NOMO-1 treated with dmso at 0.1 percent for 144 hours (cell line): ENCODE data around the gene FHIT.
A peak's percentile ranks its signal among the peaks of the same experiment; 100 is the strongest.

Source experiments
- DNase-seq: peaks from one replicate; lab custom pipeline; 2025; ENCODE audit not compliant: unreplicated experiment; lab: John Stamatoyannopoulos, UW

Gene FHIT

GRCh38 chr3:60192297-60193114 lies 1058.7 kb downstream of the FHIT start:
- DNase-seq: peak; percentile 73

GRCh38 chr3:60190073-60190472 lies 1061.2 kb downstream of the FHIT start:
- DNase-seq: no peak

GRCh38 chr3:60189304-60189703 lies 1061.9 kb downstream of the FHIT start:
- DNase-seq: peak; percentile 9

GRCh38 chr3:60188803-60189202 lies 1062.4 kb downstream of the FHIT start:
- no peak for DNase-seq

- DNase-seq: no peak
Observed at GRCh38 chr3:60187343-60187742, 1063.9 kb downstream of the FHIT start.

GRCh38 chr3:60186359-60186758 lies 1064.9 kb downstream of the FHIT start:
- no peak for DNase-seq

- DNase-seq: no peak
Observed at GRCh38 chr3:60185161-60185560, 1066.1 kb downstream of the FHIT start.

- no peak for DNase-seq
Observed at GRCh38 chr3:60182697-60183096, 1068.6 kb downstream of the FHIT start.

- no peak for DNase-seq
Observed at GRCh38 chr3:60178931-60179653, 1072.2 kb downstream of the FHIT start.

GRCh38 chr3:60177726-60178125 lies 1073.5 kb downstream of the FHIT start:
- no peak for DNase-seq

- DNase-seq: no peak
Observed at GRCh38 chr3:60176614-60177013, 1074.6 kb downstream of the FHIT start.

GRCh38 chr3:60175680-60176079 lies 1075.6 kb downstream of the FHIT start:
- DNase-seq: no peak

- DNase-seq: no peak
Observed at GRCh38 chr3:60169755-60170154, 1081.5 kb downstream of the FHIT start.

- no peak for DNase-seq
Observed at GRCh38 chr3:60167186-60167585, 1084.1 kb downstream of the FHIT start.

GRCh38 chr3:60160822-60161748 lies 1090.2 kb downstream of the FHIT start:
- no peak for DNase-seq

GRCh38 chr3:60160111-60160821 lies 1091.0 kb downstream of the FHIT start:
- DNase-seq: no peak

GRCh38 chr3:60158035-60158434 lies 1093.2 kb downstream of the FHIT start:
- no peak for DNase-seq

- DNase-seq: no peak
Observed at GRCh38 chr3:60154011-60154410, 1097.2 kb downstream of the FHIT start.

- DNase-seq: no peak
Observed at GRCh38 chr3:60153221-60153999, 1097.8 kb downstream of the FHIT start.

GRCh38 chr3:60149501-60149900 lies 1101.8 kb downstream of the FHIT start:
- no peak for DNase-seq
